ENCODE results near the gene AKAP13.

DNA sequence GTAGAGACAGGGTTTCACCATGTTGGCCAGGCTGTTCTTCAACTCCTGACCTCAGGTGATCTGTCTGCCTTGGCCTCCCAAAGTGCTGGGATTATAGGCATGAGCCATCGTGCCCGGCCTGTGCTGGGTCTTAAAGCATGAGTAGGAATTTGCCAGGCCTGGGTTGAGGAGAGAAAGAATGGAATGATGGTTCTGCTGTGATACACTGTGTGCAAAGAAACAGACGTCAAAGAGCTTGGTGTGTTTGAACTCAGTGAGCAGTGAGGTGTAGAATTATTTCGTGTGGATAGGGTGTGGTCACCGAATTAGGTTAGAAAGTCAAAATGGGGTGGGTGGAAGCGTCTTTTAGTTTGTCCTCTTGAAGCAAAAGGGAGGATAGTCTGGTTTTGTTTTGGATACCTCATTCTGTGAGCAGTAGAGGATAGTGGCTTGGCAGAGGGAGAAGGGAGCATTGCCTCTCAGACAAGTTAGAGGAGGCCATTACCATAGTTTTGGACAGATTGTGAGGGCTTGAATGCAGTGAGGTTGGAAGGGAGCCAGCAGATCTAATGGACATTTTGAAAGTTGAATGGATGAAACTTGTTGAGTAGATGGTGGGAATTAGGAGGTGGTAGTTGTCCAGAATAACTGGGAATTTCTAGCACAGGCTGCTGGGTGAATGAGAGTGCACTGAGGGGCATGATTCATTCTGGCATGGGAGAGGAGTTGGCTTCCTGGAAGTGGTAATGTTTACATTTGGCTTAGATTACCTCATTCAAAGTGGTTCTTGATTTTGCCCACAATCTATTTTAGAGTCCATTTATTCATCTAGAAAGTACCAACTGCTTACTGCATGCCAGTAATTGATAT is 27.2 kb downstream of the AKAP13 start:
- TF ChIP-seq, protein P1, sequence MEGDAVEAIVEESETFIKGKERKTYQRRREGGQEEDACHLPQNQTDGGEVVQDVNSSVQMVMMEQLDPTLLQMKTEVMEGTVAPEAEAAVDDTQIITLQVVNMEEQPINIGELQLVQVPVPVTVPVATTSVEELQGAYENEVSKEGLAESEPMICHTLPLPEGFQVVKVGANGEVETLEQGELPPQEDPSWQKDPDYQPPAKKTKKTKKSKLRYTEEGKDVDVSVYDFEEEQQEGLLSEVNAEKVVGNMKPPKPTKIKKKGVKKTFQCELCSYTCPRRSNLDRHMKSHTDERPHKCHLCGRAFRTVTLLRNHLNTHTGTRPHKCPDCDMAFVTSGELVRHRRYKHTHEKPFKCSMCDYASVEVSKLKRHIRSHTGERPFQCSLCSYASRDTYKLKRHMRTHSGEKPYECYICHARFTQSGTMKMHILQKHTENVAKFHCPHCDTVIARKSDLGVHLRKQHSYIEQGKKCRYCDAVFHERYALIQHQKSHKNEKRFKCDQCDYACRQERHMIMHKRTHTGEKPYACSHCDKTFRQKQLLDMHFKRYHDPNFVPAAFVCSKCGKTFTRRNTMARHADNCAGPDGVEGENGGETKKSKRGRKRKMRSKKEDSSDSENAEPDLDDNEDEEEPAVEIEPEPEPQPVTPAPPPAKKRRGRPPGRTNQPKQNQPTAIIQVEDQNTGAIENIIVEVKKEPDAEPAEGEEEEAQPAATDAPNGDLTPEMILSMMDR (IDR thresholded peaks at IDR 0.05), result no peak
- no peak for TF ChIP-seq POLR2A (IDR thresholded peaks at IDR 0.05)
- peak; percentile 59 to 69 for TF ChIP-seq POLR2AphosphoS5 (IDR thresholded peaks at IDR 0.05)
- TF ChIP-seq EP300 (IDR thresholded peaks at IDR 0.05), result peak in 3 of 4 donors; percentile 2 to 92 (median 21)
